ENCODE data around the gene RXRG. TPM values are rescaled to one million over a fixed set of nuclear protein-coding genes. Genes with fewer than 3 reads are reported as not detected.

Gene RXRG
- total and polyA plus RNA-seq, 2 experiments from 2014 or later, result not detected

DNA sequence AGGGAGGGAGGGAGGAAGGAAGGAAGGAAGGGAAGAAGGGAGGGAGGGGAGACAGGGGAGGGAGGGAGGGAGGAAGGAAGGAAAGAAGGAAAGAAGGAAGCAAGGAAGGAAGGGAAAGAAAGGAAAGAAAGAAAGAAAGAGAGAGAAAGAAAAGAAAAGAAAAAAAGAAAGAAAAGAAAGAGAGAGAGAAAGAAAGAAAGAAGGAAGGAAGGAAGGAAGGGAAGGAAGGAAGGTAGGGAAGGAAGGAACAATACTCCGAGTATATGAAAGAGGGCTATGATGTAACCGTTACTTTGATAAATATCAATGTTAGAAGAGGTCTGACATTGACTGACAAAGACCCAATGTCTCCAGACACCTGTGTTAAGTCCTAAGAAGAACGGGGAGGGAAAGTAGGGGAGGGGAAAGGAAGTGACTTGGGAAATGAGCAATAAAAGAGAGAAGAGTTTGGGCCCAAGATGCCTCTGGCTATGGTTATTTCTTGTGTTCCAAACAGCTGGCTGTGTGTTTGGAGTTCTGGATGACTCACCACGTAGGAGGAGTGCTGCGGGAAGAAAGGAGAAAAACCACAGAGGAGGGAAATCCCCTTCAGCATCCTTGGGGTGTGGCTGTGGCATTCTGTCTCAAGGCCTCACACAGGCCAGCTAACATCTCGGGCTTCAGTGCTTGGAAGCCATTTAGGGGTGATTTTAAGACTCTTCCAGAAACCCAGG, 37.0 kb upstream of the RXRG start:
- no peak for TF ChIP-seq EZH2 (IDR thresholded peaks at IDR 0.05; ENCODE audit: insufficient read depth, poor library complexity, severe bottlenecking)
- TF ChIP-seq EZH2phosphoT487 (IDR thresholded peaks at IDR 0.05; ENCODE audit: insufficient read depth, low read depth), result no peak
- Histone ChIP-seq H3K27me3 (replicated peaks; ENCODE audit: insufficient read depth) (peaks cover 46% of the 10 kb centered on the region), H3K9me2 (ENCODE audit: insufficient read depth) (no peaks in the 10 kb centered on the region), H3K4me2 (ENCODE audit: unreplicated experiment) (no peak overlapping the region), H3K79me2 (ENCODE audit: insufficient read depth) (no peaks in the 10 kb centered on the region), H3F3A (ENCODE audit: insufficient read depth) (no peaks in the 10 kb centered on the region), H3K36me3 (ENCODE audit: low read depth) (no peaks in the 10 kb centered on the region), H3K4me1 (ENCODE audit: insufficient read depth) (0 out of 2 replicates have a peak, but pooled peaks cover 2% of the 10 kb centered on the region), H3K9ac (no peak overlapping the region), H3K4me3 (no peak overlapping the region), H3K9me3 (ENCODE audit: low read depth) (no peaks in the 10 kb centered on the region), H4K20me1 (ENCODE audit: insufficient read depth) (no peaks in the 10 kb centered on the region), H2AFZ (no peak overlapping the region), H3K27ac (no peak overlapping the region)
- peak; percentile 94 for DNase-seq
- WGBS, 2 experiments (ENCODE audit: low coverage in 1 of 2, low lambda C conversion rate in 2 of 2, missing lambda C conversion rate in 2 of 2), result 1 to 2% methylated on average over 6 of the region's 6 CpGs
- in situ Hi-C loops (cut with MboI), result no loop called here

DNA sequence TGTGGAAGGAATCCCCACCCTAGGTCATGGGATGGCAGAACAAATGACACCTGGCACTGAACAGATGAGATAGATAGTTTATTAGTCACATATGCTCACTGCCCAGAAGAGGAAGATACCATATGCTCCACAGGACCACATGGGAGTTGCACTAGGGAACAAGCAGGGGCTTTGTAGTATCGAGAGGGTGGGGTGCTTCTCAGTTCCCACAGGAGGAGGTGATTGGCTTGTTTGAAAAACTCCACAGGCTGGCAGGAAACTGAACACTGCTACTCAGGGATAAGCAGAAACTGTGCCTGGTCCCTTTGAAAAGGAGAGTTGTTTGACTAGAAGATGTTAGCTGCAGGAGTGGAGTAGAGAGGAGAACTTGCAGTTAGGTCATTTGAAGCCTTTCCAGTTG, 31.9 kb upstream of the RXRG start:
- no peaks in the 10 kb centered on the region for H3K4me1 ChIP-seq (ENCODE audit: insufficient read depth)
- H3K79me2 ChIP-seq (ENCODE audit: insufficient read depth), result no peaks in the 10 kb centered on the region
- H3F3A ChIP-seq (ENCODE audit: insufficient read depth), result no peaks in the 10 kb centered on the region
- 8 to 12% methylated on average over 1 of the region's 1 CpG for WGBS, 2 experiments (ENCODE audit: low coverage in 1 of 2, low lambda C conversion rate in 2 of 2, missing lambda C conversion rate in 2 of 2)
- H3K36me3 ChIP-seq (ENCODE audit: low read depth), result no peaks in the 10 kb centered on the region
- H3K27me3 ChIP-seq (replicated peaks; ENCODE audit: insufficient read depth), result peaks cover 14% of the 10 kb centered on the region
- DNase-seq, result no peak
- H3K9me3 ChIP-seq (ENCODE audit: low read depth), result no peaks in the 10 kb centered on the region
- no peak for TF ChIP-seq EZH2phosphoT487 (IDR thresholded peaks at IDR 0.05; ENCODE audit: insufficient read depth, low read depth)
- no peak for TF ChIP-seq EZH2 (IDR thresholded peaks at IDR 0.05; ENCODE audit: insufficient read depth, poor library complexity, severe bottlenecking)
- H4K20me1 ChIP-seq (ENCODE audit: insufficient read depth), result no peaks in the 10 kb centered on the region
- H3K9me2 ChIP-seq (ENCODE audit: insufficient read depth), result no peaks in the 10 kb centered on the region
- in situ Hi-C loops (cut with MboI), result no loop called here
- H2AFZ ChIP-seq, result no peak overlapping the region
- no peak overlapping the region for H3K27ac ChIP-seq
- no peak overlapping the region for H3K9ac ChIP-seq
- no peak overlapping the region for H3K4me3 ChIP-seq
- no peak overlapping the region for H3K4me2 ChIP-seq (ENCODE audit: unreplicated experiment)

DNA sequence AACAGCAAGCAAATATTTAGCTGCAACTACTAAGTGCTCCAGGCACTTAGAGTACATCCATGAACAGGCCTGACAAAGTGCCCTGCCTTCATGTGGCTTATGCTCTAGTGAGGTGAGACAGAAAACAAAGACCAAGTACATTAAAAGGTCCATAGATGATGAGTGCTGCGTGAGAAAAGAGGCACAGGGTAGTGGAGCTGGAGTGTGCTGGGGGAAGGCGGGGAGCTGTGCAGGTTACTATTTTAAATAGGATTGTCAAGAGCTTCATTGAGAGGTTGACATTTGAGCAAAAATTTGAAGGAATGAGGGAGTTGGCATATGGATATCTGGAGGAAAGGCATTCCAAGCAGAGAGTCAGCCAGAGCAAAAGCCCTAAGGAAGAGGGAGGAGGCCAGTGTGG, 29.3 kb upstream of the RXRG start:
- H3K79me2 ChIP-seq (ENCODE audit: insufficient read depth), result no peaks in the 10 kb centered on the region
- TF ChIP-seq EZH2 (IDR thresholded peaks at IDR 0.05; ENCODE audit: insufficient read depth, poor library complexity, severe bottlenecking) (no peak), EZH2phosphoT487 (IDR thresholded peaks at IDR 0.05; ENCODE audit: insufficient read depth, low read depth) (no peak)
- H3K4me1 ChIP-seq (ENCODE audit: insufficient read depth), result no peaks in the 10 kb centered on the region
- peaks cover under 1% of the 10 kb centered on the region for H3K27me3 ChIP-seq (replicated peaks; ENCODE audit: insufficient read depth)
- WGBS, 2 experiments (ENCODE audit: low coverage in 1 of 2, low lambda C conversion rate in 2 of 2, missing lambda C conversion rate in 2 of 2), result 41 to 48% methylated on average over 2 of the region's 2 CpGs
- H3K9me3 ChIP-seq (ENCODE audit: low read depth), result no peaks in the 10 kb centered on the region
- DNase-seq, result no peak
- no peak overlapping the region for H3K9ac ChIP-seq
- in situ Hi-C loops (cut with MboI), result no loop called here
- H3K9me2 ChIP-seq (ENCODE audit: insufficient read depth), result no peaks in the 10 kb centered on the region
- no peaks in the 10 kb centered on the region for H3K36me3 ChIP-seq (ENCODE audit: low read depth)
- H3K27ac ChIP-seq, result no peak overlapping the region
- H3K4me2 ChIP-seq (ENCODE audit: unreplicated experiment), result no peak overlapping the region
- no peaks in the 10 kb centered on the region for H4K20me1 ChIP-seq (ENCODE audit: insufficient read depth)
- H3F3A ChIP-seq (ENCODE audit: insufficient read depth), result no peaks in the 10 kb centered on the region
- no peak overlapping the region for H3K4me3 ChIP-seq
- H2AFZ ChIP-seq, result no peak overlapping the region

DNA sequence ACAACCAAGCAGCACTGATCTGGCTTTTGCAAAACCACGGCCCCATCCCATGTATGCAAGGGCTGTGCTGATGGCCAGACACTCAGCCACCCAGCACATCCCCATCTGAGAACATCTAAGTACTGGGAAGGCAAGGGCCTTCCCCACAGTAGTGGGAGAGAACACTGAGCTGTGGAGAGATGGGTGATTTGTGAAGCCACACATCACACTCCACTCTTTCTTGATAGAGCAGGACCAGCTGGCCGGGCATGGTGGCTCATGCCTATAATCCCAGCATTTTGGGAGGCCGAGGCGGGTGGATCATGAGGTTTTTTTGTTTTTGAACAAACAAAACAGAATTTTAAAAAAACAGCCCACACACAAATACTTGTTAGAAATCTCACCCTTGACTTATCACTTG, 28.2 kb upstream of the RXRG start:
- H2AFZ ChIP-seq, result no peak overlapping the region
- no peak overlapping the region for H3K4me3 ChIP-seq
- H3K27me3 ChIP-seq (replicated peaks; ENCODE audit: insufficient read depth), result no peaks in the 10 kb centered on the region; the same call in 1 of the 2 replicates
- H3K9me2 ChIP-seq (ENCODE audit: insufficient read depth), result no peaks in the 10 kb centered on the region
- no peak for DNase-seq
- H4K20me1 ChIP-seq (ENCODE audit: insufficient read depth), result no peaks in the 10 kb centered on the region
- no peaks in the 10 kb centered on the region for H3K9me3 ChIP-seq (ENCODE audit: low read depth)
- TF ChIP-seq EZH2phosphoT487 (IDR thresholded peaks at IDR 0.05; ENCODE audit: insufficient read depth, low read depth) (no peak), EZH2 (IDR thresholded peaks at IDR 0.05; ENCODE audit: insufficient read depth, poor library complexity, severe bottlenecking) (no peak)
- H3K9ac ChIP-seq, result no peak overlapping the region
- H3K79me2 ChIP-seq (ENCODE audit: insufficient read depth), result no peaks in the 10 kb centered on the region
- H3F3A ChIP-seq (ENCODE audit: insufficient read depth), result no peaks in the 10 kb centered on the region
- no peaks in the 10 kb centered on the region for H3K4me1 ChIP-seq (ENCODE audit: insufficient read depth)
- H3K36me3 ChIP-seq (ENCODE audit: low read depth), result no peaks in the 10 kb centered on the region
- no peak overlapping the region for H3K4me2 ChIP-seq (ENCODE audit: unreplicated experiment)
- H3K27ac ChIP-seq, result no peak overlapping the region
- in situ Hi-C loops (cut with MboI), result no loop called here
- 51 to 59% methylated on average over 4 of the region's 4 CpGs for WGBS, 2 experiments (ENCODE audit: low coverage in 1 of 2, low lambda C conversion rate in 2 of 2, missing lambda C conversion rate in 2 of 2)

All from GM23248 (cell line).